ENCODE results near the gene VAT1.
A peak's percentile ranks its signal among the peaks of the same experiment; 100 is the strongest.

VAT1 gene

DNA sequence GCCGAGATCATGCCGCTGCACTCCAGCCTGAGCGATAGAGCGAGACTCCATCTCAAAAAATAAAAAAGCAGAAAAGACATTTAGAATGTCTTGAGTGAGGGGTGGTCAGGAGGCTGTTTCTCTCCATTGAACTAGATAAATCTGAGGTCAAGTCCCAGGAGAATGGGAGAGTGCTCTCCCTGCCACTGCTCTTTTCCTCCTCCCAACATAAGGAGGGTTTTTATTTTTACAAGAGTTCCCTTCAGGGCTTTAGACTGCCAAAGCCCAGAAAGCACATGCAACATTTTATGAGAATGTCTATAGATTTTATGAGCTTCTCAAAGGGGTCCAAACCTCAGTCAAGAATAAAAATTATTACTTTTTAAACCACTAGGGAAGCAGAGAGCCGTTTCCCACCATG lies 4.4 kb upstream of the VAT1 start:
- no peak for DNase-seq

DNA sequence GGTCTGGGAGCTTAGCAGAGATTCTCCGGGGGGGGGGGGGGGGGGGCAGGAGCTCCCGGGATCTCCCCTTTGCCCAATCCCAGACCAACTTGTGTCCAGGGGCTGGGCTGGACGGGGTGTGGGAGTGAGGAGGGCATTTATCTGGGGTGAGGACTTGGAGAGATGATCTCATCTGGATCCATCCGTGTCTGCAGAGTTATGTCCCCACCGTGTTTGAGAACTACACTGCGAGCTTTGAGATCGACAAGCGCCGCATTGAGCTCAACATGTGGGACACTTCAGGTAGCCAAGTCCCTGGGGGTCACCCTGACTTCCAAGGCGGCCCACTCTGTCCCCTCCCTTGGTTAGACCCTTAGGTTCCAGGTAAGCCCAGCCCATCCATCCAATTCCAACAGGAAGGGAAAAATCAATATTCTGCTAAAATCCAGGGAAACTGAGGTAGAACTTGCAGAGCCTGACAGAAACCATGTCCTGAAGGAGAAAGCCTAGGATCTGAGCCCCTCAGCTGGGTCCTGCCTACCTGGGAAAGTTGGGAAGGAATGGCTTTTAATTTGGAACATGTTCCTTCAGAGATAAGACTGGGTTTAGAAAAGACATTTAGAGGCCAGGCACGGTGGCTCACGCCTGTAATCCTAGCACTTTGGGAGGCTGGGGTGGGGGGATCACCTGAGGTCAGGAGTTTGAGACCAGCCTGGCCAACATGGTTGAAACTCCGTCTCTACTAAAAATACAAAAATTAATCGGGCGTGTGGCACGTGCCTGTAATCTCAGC lies 3.8 kb upstream of the VAT1 start:
- DNase-seq = no peak

DNA sequence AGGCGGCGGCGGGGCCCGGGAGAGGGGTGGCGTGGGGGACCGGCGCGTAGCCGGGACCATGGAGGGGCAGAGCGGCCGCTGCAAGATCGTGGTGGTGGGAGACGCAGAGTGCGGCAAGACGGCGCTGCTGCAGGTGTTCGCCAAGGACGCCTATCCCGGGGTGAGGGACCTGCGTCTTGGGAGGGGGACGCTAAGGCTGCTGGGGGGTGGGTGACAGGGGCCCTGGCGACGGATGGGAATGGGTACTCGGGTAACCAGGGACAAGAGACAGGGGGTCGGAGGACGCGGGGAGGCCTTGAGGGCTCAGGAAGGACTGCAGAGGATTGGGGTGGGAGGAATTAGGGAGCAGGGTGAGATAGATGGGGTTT lies 3.1 kb upstream of the VAT1 start:
- no peak for DNase-seq

DNA sequence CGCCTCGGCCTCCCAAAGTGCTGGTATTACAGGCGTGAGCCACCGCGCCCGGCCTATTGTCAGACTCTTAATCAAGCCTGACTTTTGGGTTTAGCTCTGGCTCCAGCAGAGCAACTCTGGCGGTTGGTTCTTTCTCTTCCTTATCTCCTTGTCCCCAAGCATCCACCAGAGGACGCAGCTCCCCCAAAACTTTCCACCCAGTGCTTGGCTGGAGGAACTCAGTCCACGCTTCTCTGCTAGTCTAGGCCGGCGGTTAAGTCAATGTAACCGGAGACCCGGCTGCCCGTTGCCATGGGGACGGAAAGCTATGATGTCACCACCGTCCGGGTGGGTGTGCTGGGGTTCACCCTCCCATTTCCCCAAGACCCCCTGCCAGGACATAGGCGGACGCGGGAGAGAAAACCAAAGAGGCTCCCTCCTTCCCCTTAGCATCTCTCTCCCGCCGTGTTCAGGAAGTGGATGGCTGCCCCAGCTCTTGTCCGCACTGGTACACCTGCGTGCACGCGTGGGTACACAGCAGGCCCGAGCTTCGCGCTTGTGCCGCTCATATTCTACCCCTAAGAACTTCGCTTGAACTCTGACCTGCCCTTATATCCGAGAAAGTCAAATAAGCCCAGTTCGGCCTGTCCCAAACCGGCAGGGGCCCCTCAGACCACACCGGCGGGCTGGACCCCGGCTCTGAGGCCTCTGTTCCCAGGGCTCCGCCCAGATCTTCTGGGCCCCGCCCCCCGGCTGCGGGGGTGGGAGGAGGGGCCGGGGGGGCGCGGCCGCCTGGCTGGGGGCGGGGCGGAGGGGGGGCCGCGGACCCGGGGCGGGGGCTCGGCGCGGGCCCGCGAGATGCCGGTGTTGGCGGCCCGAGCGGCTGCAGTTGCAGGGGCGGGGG lies 2.5 kb upstream of the VAT1 start, which contains the start of gene RND2:
Gene RND2, plus strand, starts transcription at position 825 of the 883 bp plus-strand sequence. CDS start 117 bp downstream, outside the sequence.
- peak; percentile 92 for DNase-seq

DNA sequence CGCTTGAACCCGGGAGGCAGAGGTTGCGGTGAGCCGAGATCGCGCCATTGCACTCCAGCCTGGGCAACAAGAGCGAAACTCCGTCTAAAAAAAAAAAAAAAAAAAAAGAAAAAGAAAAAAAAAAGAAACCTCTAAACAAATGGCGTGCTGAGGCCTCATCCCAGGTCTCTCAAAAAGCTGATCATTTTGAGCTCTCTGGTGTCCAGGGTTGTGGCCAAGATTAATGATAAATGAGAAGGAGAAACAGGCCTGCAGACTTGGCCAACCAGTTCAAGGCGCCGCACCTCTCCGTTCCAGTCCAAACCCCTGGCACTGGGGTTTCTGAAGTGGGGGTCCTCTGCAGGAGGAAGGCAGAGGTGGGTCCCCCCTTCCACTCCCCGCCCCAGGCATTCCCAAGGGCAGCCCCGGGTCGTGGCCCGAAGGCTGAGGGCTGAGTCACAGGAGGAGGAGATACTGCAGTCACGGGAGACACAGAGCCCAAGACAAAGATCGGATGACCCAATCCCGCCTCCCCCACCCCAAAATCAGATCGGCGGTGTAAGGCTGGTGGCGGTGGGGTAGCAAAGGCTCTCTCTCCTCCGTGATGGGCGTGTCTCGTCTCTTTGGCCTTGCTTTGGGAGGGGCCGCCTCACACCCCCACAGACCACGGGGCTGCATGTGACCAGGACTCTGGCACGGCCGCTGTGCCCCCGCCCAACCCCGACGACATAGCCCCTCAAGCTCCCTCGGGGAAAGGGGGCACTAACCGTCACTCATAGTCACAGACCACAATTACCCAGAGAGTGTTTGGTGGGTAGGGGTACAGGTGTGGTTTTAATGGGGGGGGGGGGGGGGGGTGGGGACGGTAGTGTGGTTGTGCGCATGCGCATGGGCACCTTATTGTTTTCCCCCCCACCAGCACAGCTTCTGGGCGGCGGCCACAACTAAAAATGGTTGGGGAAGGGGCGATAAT lies 1.1 kb downstream of the VAT1 start:
- DNase-seq = peak; percentile 39

DNA sequence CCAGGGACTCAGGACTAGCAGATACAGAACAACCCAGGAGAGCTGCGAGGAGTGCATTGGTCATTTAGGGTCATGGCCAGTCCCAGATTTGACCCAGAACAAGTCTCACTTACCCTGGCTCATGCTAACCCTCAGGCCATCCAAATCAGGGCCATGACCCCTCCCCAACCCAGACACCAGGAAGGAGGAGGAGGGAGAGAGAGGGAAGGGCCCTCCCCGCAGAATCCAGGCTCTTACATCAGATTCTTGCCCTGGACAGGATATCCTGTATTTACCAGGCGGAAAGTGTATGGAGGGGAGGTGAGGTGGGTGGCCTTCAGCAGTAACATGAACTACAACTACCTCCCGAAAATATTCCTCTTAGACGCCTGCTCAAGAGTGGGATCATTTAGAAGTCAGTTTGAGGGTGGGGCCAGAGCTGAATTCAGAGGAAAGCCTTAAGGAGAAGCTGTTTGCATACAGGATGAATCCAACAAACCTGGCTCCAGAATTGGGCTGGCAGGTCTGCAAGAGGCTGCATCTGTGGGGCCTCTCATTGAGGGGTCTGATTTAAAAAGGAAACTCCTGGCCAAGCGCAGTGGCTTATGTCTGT lies 2.1 kb downstream of the VAT1 start:
- no peak for DNase-seq

DNA sequence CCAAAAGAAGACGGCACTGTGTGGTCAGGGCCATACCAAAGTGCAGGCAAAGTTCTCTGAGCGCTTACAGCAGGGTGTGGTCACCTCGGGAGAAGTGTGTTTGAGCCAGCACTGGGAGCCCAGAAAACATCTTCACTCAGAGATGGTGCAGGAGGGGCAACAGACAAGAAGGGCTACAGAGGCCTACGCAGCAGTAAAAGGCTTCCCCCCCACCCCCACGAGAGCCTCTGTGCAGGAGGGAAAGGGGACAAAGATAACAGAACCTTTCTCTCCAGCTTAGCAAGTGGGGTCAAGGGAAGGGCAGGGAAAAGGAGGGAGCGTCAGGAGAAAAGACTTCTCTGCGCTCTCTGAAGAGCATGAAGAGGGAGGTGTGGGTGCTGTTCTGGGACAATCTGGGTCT lies 2.8 kb downstream of the VAT1 start:
- no peak for DNase-seq

DNA sequence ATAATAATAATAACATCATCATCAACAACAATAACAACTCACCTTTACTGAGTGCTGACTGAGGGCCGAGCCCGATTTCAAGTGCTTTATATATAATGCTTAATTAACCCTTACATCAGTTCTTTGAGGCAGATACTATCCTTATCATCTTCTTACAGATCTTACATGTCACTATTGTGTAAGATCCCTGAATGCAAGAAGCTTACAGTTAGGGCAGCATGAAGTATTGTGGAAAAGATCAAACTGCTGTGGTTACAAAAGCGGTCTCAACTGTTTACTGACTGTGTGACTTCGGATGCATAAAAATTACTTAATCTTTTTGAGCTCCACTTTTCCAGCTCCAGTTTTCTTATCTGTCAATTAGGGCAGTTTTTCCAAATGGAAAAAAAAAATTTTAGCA lies 3.3 kb downstream of the VAT1 start:
- no peak for DNase-seq

DNA sequence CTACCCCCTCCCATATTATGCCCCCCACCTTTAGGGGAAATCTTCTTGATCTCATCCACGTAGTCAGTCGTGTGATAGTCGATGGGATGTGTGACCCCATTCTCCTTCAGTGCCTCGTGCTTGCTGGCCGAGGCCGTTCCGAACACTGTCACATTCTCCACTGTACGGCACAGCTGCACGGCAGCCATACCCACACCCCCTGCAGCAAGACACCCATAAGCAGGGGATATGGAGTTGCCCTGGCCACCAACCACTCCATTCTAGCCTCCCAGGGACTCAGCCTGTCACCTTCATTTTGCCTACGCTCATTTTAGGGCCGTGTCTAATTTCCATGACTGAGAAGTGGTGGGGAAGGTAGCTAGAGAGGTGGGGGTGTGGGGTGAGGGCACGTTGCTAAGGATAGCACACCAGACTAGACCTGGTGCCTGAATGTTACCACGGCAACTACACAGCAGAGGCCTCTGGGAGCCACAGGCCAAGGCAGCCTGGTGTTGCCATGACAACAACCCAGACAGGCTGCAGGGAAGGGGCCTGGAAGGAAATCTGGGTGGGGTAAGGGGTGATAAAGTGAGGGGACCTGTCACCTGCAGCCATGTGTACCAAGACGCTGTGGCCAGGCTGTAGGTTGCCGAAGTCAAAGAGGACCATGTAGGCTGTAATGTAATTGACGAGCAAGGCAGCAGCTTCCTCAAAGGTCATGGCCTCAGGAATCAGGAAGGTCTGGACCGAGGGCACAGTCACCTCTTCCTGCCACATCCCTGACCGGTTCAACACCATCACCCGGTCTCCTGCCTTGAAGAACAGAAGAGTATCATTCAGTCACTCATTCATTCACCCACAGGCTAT lies 4.0 kb downstream of the VAT1 start:
- peak; percentile 29 for DNase-seq

DNA sequence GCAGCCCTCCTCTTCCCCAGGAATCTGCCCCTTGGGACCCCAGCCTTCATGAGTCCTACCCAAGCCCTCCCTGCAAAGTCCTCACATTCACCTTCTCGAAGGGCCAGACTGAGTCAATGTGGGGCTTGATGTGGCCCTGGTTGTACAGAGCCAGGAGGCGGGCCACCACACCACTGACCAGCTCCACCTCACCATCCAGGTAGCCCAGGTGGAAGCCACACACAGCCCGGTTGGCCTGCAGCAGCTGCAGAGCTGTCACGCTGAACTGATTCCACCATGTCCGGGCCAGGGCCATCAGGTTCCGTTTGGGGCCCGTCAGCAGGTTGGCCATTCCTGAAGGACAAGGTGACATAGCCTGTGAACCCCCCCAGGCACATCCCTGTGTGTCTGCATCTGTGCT lies 6.0 kb downstream of the VAT1 start:
- no peak for DNase-seq

DNA sequence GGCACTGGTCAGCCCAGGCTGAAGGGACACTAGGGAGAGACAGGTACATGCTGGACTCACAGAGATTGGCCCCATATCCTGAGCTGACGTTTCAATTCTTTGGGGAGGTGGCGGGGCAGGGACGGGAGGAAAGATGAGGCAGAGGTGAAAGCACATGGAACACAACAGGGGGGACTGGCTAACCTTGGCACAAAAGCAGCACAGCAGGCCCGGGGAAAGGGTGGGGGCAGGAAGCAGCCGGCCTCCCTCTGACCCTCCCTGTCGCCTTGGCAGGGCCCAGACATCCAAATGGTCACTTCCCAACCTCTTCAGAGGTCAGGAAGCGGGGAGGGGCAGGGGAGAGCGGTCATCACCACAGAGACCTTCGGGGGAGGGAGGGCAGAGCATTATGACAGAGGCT lies 6.6 kb downstream of the VAT1 start:
- no peak for DNase-seq

DNA sequence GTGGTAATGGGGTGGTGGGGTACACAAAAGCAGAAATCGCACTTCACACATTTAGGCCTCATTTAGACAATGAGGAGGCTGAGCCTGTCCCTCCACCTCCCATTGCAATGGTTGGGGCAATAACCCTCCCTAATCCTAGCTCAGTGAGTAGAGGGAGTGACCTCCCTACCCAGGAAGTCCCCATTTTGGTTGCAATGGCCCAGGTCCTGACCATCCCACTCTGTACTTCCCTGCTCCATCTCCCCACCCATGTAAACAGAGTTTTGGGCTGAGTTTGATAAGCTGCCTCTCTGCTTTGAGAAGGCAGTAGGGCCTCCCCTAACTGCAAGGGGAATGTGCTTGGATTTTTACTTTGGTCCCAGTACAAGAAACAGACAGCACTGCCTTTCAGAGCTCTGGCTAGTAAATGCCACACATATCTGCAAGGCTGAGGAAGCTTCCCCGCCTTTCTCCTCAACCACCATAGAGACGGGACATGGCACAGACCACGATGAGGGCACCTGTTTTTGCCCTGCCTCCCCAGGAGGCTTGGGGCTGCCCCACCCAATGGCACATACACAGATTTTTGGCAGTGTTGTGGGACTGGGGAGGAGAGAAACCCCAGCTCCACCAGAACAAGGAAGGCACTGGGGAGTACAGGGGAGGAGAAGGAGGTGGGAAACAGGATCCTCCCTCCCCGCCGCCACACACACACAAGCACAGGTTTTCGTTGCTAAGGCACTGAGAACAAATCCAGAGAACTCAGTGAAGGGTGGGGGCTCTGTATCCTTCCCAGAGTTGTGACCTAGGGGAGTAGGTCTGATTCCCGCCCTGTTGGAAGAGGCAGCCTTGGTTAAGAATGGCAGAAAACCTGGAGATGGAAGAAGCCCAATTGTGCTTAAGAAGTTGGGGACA lies 7.3 kb downstream of the VAT1 start:
- DNase-seq = no peak

DNA sequence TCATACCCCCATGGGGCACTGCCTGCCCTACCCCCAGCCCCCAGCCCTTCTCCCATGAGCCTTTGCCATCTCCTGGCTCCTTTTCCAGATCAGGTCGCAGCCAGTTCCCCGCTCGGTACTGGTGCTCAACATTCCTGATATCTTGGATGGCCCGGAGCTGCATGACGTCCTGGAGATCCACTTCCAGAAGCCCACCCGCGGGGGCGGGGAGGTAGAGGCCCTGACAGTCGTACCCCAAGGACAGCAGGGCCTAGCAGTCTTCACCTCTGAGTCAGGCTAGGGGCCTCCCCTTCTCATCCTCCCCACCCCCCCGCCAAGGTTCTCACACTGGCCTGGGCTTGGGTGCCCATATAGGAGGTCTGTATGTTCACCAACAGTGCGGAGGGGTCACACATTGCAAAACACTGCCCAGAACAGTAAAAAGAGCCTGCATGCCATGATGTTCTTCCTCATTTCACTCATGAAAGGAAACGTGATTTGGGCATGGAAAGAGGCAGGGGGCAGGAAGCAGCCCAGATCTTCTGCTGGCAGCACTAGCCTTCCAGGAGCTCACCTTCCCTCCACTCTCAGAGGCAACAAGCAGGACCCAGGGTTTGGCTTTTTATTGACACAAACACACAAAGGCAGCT lies 8.1 kb downstream of the VAT1 start:
- no peak for DNase-seq

DNA sequence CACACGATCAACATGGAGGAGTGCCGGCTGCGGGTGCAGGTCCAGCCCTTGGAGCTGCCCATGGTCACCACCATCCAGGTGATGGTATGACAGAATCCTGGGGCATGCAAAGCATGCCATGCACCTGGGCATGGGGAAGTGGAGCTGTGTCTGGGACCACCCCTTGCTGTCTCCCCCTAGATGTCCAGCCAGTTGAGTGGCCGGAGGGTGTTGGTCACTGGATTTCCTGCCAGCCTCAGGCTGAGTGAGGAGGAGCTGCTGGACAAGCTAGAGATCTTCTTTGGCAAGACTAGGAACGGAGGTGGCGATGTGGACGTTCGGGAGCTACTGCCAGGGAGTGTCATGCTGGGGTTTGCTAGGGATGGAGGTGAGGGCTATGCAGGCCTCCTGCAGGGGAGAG lies 8.9 kb downstream of the VAT1 start:
- no peak for DNase-seq

DNA sequence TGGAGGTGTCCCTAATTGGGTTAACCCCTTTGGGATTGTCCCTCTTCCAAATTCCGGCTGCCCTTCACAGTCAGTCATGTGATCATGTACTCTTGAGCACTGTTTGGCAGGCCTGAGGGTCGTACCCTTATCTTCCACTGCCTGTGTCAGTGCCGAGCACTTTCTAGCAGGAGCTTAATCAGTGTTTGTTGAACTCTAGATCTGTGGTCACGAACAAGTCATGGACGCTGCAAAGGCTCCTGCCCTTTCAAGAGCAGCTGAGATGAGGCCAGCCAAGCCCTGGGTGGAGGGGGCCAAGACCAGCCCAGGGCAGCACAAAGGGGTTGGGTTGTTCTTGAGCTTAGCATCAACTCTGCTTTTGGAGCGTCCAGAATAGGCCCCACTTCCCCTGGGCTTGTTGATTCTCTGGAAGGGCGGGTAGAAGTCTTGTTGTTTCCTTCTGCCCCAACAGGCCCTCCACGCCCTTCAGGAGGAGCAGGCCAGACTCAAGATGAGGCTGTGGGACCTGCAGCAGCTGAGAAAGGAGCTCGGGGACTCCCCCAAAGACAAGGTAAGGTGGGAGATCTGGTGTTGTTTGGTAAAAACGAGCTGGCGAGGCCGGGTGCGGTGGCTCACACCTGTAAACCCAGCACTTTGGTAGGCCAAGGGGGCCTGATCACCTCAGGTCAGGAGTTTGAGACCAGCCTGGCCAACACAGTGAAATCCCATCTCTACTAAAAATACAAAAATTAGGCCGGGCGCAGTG lies 10.3 kb downstream of the VAT1 start:
- DNase-seq = no peak

DNA sequence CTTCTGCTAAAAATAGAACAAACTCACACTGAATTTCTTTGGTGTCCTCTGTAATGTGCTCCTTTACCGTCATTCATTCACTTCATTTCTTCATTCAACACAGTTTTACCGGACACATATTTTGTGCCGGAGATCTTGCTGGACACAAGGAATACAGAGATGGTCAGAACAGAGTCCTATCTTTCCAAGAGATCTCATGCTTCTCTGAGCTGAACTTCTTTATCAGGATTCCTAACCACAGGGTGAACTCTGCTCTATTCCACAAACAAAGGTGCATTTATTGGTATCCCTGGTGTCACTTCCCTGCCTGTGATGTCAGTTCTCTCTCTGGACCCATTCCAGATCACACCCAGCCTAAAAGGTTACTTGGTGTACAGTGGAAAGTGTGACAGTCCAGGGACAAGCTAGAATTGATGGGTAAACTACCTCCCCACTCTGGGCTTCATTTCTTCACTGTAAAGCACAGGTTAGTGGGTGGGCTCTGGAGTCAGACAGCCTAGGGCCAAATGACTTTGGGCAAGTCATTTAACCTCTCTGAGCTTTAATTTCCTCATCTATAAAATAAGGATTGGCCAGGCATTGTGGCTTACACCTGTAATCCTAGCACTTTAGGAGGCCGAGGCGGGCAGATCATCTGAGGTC lies 11.4 kb downstream of the VAT1 start:
- DNase-seq = no peak

DNA sequence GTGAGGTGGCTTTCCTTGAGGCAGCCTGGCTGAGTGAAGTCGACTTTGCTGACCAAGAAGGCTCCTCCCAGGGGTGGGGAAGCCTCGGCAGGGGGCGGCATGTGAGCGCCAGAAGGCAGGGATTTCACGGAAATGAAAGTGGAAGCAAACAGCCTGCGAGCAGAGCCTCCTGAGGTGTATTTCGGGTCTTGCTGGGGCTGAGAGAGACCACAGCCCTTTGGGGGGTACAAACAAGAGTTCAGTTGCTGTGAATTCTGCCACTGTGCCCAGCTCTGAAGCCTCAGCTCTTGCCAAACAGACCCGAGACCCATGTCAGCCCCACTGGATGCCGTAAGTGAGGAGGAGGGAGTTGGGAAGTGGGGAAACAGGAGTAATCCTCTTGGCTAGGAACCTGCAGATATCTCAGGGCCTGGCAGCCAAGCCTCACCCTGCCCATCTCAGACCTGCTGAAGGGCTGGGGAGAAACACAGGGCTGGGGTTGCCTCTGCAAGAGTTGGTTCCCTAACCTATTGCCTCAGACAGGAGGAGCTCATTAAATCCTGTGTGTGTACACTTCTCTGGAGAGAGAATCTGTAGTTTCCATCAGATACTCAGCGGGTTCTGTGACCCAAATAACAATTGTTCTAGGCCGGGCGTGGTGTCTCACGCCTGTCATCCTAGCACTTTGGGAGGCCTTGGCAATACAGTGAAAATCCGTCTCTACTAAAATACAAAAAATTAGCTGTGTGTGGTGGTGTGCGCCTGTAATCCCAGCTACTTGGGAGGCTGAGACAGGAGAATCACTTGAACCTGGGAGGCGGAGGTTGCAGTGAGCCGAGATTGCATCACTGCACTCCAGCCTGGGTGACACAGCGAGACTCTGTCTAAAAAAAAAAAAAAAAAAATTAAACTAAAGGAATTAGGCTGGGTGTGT lies 15.3 kb downstream of the VAT1 start, which contains the start of gene IFI35:
Gene IFI35, plus strand, starts transcription at position 146 of the 913 bp plus-strand sequence. Its CDS starts 164 bp downstream, at position 310.
- peak; percentile 6 for DNase-seq
